Ascending aorta (tissue), 2 donors: ENCODE measurements around the gene EPHA8. TPM values are rescaled to one million over a fixed set of nuclear protein-coding genes. Genes with fewer than 3 reads are reported as not detected.

Experiments used
- DNase-seq, 2 donors: peaks; one replicate each; pipeline ENCODE4 v3.0.0-alpha.2; 2019; ENCODE audit warnings: low spot score in 2 of 2
- H3K27ac ChIP-seq, 2 donors: fragments of 200-600 bp; sonication (generic); one replicate each; pipeline ENCODE4 v1.5.1; 2016 to 2017; ENCODE audit warnings: mild to moderate bottlenecking in 1 of 2
- H3K27me3 ChIP-seq: fragments of 200-600 bp; sonication (generic); one replicate; pipeline ENCODE4 v1.5.1; 2017
- H3K36me3 ChIP-seq, 2 donors: fragments of 200-600 bp; sonication (generic); one replicate each; pipeline ENCODE4 v1.5.1; 2016
- H3K4me1 ChIP-seq, 2 donors: fragments of 200-600 bp; sonication (generic); one replicate each; pipeline ENCODE4 v1.5.1; 2016 to 2017; ENCODE audit warnings: mild to moderate bottlenecking in 1 of 2
- H3K4me3 ChIP-seq, 2 donors: fragments of 200-600 bp; sonication (generic); one replicate each; pipeline ENCODE4 v1.5.1; 2016 to 2017; ENCODE audit warnings: mild to moderate bottlenecking in 1 of 2
- H3K9me3 ChIP-seq, 2 donors: fragments of 200-600 bp; sonication (generic); one replicate each; pipeline ENCODE4 v1.5.1; 2016
- intact Hi-C: fragments of 100-400 bp; cut with DNase I; formaldehyde crosslinking; loops from one replicate; pipeline ENCODE4 v1.15.1; 2023
- total RNA-seq: library from RNA; depleted of rRNA; stranded (reverse); fragments of >200 nt; gene quantifications from one replicate; pipeline ENCODE4 v1.1.0, GENCODE V29; 2016
- TF ChIP-seq, protein P1 (sequence below), 3 experiments: fragments of 200-600 bp in 2 of 3; fragments of 450-650 bp in 1 of 3; sonication (generic) in 2 of 3; IDR thresholded peaks; one replicate each; pipeline ENCODE4 v1.5.1; 2016 to 2019; ENCODE audit warnings: antibody characterized with exemption in 3 of 3, mild to moderate bottlenecking in 1 of 3, moderate library complexity in 1 of 3

EPHA8 gene
- total RNA-seq, 1 donor from 2014 or later: not detected

DNA sequence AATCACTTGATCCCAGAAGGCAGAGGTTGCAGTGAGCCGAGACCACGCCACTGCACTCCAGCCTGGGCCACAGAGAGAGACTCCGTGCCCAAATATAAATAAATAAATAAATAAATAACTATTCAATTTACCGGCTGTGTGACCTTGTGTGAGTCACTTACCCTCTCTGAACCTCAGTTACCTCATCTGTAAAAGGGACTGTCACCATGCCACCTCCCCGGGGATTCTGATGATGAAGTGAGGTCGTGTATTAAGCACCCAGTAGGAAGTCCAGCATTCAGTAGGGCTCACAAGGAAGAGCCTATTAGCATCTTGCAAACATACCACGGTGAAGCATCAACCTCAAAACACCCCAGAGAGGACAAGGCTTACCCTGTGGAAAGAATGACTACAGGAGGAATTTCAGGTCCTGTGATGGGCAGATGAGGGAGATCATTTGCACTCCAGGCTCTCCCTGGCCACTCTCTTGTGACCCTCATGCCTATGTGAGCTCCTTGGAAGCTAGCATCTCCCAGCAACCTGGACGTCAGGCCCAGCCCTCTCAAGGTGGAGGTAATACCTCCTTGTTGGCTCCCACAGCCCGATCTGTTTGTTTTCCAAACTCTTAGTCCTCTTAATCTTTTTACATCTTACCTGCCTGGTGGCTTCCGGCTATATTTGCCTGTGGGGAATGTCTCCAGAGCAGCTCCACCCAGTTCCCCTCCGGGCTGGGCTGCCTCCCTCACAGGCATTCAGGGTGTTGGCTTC is 65.6 kb downstream of the EPHA8 start:
- H3K27me3 ChIP-seq: peaks cover 3% of the 10 kb centered on the region
- H3K9me3 ChIP-seq: no peaks in the 10 kb centered on the region
- TF ChIP-seq, protein P1, sequence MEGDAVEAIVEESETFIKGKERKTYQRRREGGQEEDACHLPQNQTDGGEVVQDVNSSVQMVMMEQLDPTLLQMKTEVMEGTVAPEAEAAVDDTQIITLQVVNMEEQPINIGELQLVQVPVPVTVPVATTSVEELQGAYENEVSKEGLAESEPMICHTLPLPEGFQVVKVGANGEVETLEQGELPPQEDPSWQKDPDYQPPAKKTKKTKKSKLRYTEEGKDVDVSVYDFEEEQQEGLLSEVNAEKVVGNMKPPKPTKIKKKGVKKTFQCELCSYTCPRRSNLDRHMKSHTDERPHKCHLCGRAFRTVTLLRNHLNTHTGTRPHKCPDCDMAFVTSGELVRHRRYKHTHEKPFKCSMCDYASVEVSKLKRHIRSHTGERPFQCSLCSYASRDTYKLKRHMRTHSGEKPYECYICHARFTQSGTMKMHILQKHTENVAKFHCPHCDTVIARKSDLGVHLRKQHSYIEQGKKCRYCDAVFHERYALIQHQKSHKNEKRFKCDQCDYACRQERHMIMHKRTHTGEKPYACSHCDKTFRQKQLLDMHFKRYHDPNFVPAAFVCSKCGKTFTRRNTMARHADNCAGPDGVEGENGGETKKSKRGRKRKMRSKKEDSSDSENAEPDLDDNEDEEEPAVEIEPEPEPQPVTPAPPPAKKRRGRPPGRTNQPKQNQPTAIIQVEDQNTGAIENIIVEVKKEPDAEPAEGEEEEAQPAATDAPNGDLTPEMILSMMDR (IDR thresholded peaks at IDR 0.05): no peak
- no peaks in the 10 kb centered on the region for H3K4me1 ChIP-seq
- DNase-seq: no peak
- intact Hi-C loops: no loop called here
- no peak overlapping the region for H3K4me3 ChIP-seq
- H3K36me3 ChIP-seq: no peaks in the 10 kb centered on the region
- H3K27ac ChIP-seq: no peak overlapping the region

DNA sequence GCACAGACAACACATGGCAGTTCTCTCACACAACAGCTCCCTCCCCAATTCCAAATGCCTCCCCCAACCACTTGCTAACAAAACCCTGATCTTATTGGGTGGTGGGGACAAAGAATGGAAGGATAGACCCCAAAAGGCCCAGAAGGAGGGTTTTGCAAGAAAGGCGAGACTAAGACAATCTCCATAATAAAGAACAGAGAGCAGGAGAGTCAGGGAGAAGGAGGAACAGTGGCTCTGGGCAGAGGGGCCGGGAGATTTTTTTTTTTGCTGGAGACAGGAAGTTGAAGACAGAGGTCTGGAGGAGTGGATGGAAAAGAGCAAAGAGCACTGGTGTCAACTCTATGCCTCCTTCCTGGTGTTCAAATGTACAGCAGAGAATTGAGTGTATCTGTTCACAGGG is 66.6 kb downstream of the EPHA8 start:
- no peaks in the 10 kb centered on the region for H3K27me3 ChIP-seq
- DNase-seq: no peak
- TF ChIP-seq, protein P1 (IDR thresholded peaks at IDR 0.05): no peak
- no peaks in the 10 kb centered on the region for H3K4me1 ChIP-seq
- no peaks in the 10 kb centered on the region for H3K9me3 ChIP-seq
- intact Hi-C loops: no loop called here
- H3K36me3 ChIP-seq: no peaks in the 10 kb centered on the region
- H3K4me3 ChIP-seq: no peak overlapping the region
- H3K27ac ChIP-seq: no peak overlapping the region

DNA sequence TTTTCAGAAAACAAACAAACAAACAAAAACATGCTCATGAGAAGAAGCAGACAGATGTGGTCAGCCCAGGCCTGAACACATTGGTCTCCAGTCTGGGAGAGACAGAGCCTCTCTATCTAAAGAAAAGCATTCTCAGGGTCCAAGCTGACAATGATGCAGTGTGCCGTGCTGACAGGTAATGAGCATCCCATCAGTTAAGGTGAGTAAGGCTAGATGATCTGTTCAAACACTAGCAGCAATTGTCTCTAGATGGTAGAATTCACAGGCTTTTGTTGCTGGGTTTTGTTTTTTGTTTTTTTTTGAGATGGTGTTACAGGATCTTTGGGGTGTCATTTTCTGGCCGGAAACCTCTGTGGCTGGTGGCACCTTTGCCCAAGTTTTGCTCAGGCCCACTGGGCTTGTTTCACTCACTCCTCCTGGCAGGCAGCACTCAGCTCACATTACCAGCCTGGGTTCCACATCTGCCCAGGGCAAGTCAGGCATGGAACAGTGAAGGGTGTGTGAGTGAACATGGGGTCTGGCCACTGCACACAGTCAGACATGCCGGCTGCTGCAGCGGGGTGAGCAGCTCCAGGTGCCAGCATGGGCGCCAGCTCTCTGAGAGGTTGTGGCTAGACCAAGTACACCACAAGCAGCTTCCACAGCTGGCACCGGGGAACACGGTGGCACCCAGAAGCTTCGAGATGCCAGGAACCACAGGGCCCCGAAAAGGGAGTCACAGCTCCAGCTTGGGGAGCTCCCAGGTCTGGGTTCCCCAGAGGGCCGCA is 70.6 kb downstream of the EPHA8 start:
- TF ChIP-seq, protein P1 (IDR thresholded peaks at IDR 0.05): no peak
- Histone ChIP-seq H3K36me3 (no peaks in the 10 kb centered on the region), H3K4me1 (no peaks in the 10 kb centered on the region), H3K27me3 (no peaks in the 10 kb centered on the region), H3K9me3 (no peaks in the 10 kb centered on the region), H3K4me3 (no peak overlapping the region), H3K27ac (no peak overlapping the region)
- intact Hi-C loops: no loop called here
- DNase-seq: no peak

DNA sequence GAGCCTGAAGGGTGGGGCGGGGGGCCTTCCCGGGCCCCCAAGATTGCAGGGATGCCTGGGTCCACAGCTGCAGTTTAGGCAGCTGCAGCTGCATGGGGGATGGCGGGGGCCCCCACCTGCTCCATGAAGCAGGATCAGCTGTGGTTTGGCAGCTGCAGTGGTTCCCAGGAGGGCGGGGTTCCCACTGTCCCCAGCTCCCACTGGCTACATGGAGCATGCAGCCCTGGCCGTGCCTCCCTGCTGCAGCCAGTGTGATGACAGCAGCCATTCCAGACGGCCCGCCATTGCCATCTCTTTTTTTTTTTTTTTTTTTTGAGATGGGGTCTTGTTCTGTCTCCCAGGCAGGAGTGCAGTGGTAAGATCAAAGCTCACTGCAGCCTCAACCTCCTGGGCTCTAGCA is 72.1 kb downstream of the EPHA8 start:
- H3K9me3 ChIP-seq: no peaks in the 10 kb centered on the region
- no peak for DNase-seq
- no peak overlapping the region for H3K4me3 ChIP-seq
- TF ChIP-seq, protein P1 (IDR thresholded peaks at IDR 0.05): no peak
- H3K27me3 ChIP-seq: no peaks in the 10 kb centered on the region
- H3K36me3 ChIP-seq: no peaks in the 10 kb centered on the region
- H3K27ac ChIP-seq: no peak overlapping the region
- intact Hi-C loops: no loop called here
- no peaks in the 10 kb centered on the region for H3K4me1 ChIP-seq

DNA sequence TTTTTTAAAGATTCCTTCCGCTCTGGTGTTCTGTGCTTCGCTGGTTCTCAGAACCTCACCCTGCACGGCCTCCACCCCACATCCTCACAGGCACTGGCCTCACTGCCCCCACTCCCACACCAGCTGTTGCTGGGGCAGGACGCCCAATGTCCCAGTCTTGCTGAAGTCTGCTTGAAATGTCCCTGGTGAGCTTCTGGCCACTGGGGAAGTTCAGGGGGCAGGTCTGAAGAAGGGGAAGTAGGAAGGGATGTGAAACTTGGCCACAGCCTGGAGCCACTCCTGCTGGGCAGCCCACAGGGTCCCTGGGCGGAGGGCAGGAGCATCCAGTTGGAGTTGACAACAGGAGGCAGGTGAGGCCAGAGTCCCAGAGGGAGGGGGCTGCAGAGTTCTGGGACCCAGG is 73.1 kb downstream of the EPHA8 start, which contains the start of gene C1QA:
Gene C1QA, plus strand, starts transcription at position 276 of the 400 bp plus-strand sequence. CDS start 989 bp downstream, outside the sequence.
- DNase-seq: peak; percentile 35 to 76
- Histone ChIP-seq H3K27ac (no peak within 1 kb of the TSS), H3K9me3 (no peaks in the 10 kb centered on the region), H3K36me3 (no peaks in the 10 kb centered on the region), H3K4me1 (no peaks in the 10 kb centered on the region), H3K27me3 (no peaks in the 10 kb centered on the region), H3K4me3 (peak within 1 kb of the TSS in 1 of 2 donors; percentile 33)
- TF ChIP-seq, protein P1 (IDR thresholded peaks at IDR 0.05): no peak
- intact Hi-C loops: no loop called here
